COLO668 (cell line): ENCODE data around the gene ZBTB8A.
"Not testable (repeated sequence)": the region's sequence is repeated elsewhere in the genome, so short reads cannot be mapped to it uniquely, and the experiment has no call there.

Source experiments
- DNase-seq: peaks from one replicate; lab custom pipeline; 2025; ENCODE audit not compliant: unreplicated experiment; lab: John Stamatoyannopoulos, UW

The ZBTB8A gene

GRCh38 chr1:32536764-32537163, 2.5 kb upstream of the ZBTB8A start:
- DNase-seq = no peak

GRCh38 chr1:32539584-32540571, 651 bp downstream of the ZBTB8A start:
- peak; percentile 88 for DNase-seq

- peak; percentile 65 for DNase-seq
These were observed 1.4 kb downstream of the ZBTB8A start for GRCh38 chr1:32540605-32541004.

GRCh38 chr1:32541064-32541566, 1.9 kb downstream of the ZBTB8A start:
- no peak for DNase-seq

GRCh38 chr1:32546611-32547010, 7.4 kb downstream of the ZBTB8A start:
- no peak for DNase-seq

- DNase-seq = no peak
These were observed 10.4 kb downstream of the ZBTB8A start for GRCh38 chr1:32549616-32550015.

GRCh38 chr1:32554288-32554687, 15.1 kb downstream of the ZBTB8A start:
- DNase-seq = no peak

GRCh38 chr1:32557035-32557434, 17.8 kb downstream of the ZBTB8A start:
- not testable (repeated sequence) for DNase-seq

GRCh38 chr1:32557812-32558211, 18.6 kb downstream of the ZBTB8A start:
- no peak for DNase-seq

GRCh38 chr1:32568929-32569328, 29.7 kb downstream of the ZBTB8A start:
- no peak for DNase-seq

GRCh38 chr1:32580348-32581017, 41.3 kb downstream of the ZBTB8A start:
- no peak for DNase-seq

GRCh38 chr1:32592943-32593342, 53.7 kb downstream of the ZBTB8A start:
- no peak for DNase-seq

GRCh38 chr1:32600034-32600433, 60.8 kb downstream of the ZBTB8A start:
- DNase-seq = no peak

GRCh38 chr1:32605711-32606424, 66.6 kb downstream of the ZBTB8A start:
- no peak for DNase-seq

GRCh38 chr1:32606565-32607371, 67.5 kb downstream of the ZBTB8A start:
- no peak for DNase-seq

- DNase-seq = no peak
These were observed 70.0 kb downstream of the ZBTB8A start for GRCh38 chr1:32609180-32609579.

GRCh38 chr1:32611859-32612188, 72.6 kb downstream of the ZBTB8A start:
- DNase-seq = no peak

- DNase-seq = peak; percentile 97
These were observed 73.1 kb downstream of the ZBTB8A start for GRCh38 chr1:32612189-32612881.

- no peak for DNase-seq
These were observed 74.2 kb downstream of the ZBTB8A start for GRCh38 chr1:32613472-32613871.

GRCh38 chr1:32618673-32619221, 79.5 kb downstream of the ZBTB8A start:
- no peak for DNase-seq
